COLO829 (cell line): ENCODE data around the gene GRID2.

ENCODE experiments used
- DNase-seq: peaks from one replicate; pipeline ENCODE4 v3.0.0; 2012; ENCODE audit warnings: low spot score

GRID2 gene

DNA sequence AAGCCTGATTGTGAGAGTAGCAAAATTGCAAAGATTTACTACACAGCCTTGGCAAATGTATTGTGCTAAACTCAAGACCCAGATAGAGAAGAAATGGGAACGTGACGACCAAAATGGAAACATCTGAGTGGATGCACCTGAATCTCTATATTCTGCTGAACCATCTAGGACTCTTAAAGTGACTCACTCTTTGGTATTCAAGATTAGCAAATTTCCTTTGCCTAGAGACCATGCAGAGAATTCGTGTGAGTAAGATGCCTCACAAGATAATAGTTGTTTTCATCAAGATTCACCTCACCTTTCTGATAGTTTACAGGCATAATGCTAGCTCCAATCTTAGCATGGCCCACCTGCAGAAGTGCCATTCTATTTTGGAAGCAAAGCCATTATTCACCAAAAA, 1510.4 kb downstream of the GRID2 start:
- DNase-seq, result no peak

DNA sequence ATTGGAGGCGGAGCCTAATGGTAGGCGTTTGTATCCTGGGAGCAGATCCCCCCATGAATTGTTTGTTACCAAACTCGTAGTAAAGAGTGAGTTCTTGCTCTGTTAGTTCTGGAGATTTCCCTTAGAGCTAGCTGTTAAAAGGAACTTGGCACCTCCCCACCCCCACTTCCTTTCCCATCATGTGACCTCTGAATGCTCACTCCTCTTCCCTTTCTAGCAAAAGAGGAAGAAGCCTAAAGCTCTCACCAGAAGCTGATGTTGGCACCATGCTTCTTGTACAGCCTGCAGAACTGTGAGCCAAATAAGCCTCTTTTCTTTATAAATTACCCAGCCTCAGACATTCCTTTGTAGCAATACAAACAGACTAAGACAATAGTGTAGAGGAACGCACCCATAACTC, 1511.0 kb downstream of the GRID2 start:
- DNase-seq, result no peak
